ENCODE data around the gene ALCAM.

ALCAM gene

GRCh38 chr3:105490045-105490444 lies 123.3 kb downstream of the ALCAM start:
- no peak for DNase-seq (ENCODE audit: low read depth in 2 of 2)

DNA sequence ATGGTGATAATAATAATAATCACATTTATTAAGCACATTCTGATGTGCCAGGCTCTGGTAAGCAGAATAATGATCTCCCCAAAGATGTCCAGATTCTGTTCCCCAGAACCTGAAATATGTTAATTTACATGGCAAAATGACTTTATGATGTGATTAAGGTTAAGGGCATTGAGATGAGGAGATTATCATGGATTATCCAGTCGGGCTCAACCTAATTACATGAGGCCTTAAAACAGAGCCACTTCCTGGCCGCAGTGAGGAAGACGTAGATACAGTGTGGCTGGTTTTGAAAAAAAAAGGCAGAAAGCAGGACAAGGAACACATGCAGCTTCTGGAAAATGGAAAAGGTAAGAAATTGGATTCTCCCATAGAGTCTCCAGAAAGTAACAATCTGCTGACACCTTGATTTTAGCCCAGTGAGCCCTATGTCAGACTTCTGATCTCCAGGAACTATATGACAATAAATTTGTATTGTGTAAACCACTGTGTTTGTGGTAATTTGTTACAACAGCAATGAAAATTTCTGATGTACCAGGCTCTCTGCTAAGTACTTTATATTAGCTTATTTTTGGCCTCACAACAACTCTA lies 126.7 kb downstream of the ALCAM start:
- no peak for DNase-seq (ENCODE audit: low read depth in 2 of 2)

- DNase-seq (ENCODE audit: low read depth in 2 of 2), result no peak
Measured at GRCh38 chr3:105495021-105495420, 128.3 kb downstream of the ALCAM start.

- no peak for DNase-seq (ENCODE audit: low read depth in 2 of 2)
Measured at GRCh38 chr3:105496343-105496742, 129.6 kb downstream of the ALCAM start.

DNA sequence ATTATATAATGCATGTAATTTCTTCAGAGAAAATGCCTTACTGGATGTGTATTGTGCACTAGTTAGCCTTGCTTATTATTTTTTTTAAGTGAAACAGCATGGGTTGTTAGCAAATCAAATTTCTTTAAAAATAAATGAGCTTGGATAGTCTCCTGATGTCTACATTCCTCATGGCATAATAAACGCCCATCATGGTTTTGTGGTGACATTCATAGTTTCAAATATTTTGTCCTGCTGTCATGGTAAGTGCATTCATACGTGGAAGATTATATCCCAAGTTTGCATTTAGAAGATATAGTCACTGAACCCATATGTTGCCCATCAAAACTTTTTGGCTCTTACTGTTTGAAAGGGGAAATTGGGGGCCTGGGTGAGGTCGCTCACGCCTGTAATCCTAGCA lies 130.7 kb downstream of the ALCAM start:
- DNase-seq (ENCODE audit: low read depth in 2 of 2), result no peak

GRCh38 chr3:105499961-105500360 lies 133.3 kb downstream of the ALCAM start:
- no peak for DNase-seq (ENCODE audit: low read depth in 2 of 2)

DNA sequence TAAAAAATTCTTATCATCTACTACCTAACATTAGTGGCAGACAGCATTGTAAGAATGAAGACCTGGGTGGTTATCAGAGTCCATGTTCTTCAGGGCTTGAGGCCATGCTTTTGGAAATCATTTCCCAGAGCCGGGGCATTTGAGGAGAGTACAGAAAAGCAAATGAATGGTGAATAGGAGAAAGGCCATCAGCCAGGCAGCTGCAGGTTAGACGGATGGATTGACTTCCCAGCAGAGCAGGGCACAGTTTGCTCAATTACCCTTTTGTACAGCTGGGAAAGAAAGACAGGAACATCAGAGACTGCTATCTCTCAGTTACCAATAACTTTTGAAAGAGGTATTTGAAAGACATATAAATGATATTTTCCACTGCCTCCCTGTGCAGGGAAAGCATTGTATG lies 135.6 kb downstream of the ALCAM start:
- DNase-seq (ENCODE audit: low read depth in 2 of 2), result no peak

- no peak for DNase-seq (ENCODE audit: low read depth in 2 of 2)
Measured at GRCh38 chr3:105503191-105503593, 136.5 kb downstream of the ALCAM start.

- DNase-seq (ENCODE audit: low read depth in 2 of 2), result no peak
Measured at GRCh38 chr3:105504440-105504951, 137.8 kb downstream of the ALCAM start.

DNA sequence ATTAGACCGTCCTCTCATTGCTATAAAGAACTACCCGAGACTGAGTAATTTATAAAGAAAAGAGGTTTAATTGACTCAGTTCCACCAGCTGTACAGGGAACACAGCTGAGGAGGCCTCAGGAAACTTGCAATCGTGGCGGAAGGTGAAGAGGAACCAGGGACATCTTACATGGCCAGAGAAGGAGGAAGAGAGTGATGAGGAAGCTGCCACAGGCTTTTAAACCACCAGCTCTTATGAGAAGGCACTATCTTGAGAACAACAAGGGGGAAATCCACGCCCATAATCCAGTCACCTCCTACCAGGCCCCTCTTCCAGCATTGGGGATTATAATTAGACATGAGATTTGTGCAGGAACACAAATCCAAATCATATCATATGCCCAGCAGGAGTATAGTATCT lies 138.5 kb downstream of the ALCAM start:
- no peak for DNase-seq (ENCODE audit: low read depth in 2 of 2)

- no peak for DNase-seq (ENCODE audit: low read depth in 2 of 2)
Measured at GRCh38 chr3:105511031-105511430, 144.3 kb downstream of the ALCAM start.

DNA sequence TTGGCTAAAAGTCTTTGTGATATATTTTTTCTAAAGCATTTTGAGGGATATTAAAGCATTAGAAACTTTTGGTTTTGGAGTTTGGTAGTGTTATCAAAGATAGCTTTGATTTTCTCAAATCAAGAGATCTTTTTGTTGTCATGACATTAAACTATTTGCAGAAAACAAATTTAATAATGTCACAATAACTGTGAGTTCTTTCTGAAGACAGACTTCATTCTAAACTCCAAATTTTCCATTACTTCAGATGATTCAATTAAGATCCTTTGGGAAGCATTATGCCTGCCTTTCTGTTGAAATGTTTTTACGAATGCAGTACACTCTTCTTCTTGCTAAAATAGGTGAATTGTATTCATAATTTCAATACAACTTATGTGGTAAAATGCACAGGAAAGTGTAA lies 145.4 kb downstream of the ALCAM start:
- DNase-seq (ENCODE audit: low read depth in 2 of 2), result no peak

DNA sequence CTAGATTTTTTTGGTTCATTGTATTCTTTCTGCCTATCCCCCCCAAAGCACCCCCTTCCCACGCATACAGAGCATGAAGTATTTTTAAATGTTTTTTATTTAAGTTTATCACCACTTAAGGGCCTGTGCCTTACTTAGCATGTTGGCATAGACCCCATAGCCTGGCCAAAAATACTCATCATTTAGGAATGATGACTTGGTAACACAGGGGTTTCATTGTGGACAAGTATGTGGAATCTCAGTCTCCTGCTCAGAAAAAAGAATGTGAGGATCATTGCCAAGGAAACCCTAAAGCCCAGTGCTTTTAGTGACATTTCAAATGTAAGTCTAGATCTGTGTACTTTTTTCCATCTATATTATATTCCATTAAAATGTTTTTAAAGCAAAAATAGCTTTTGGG lies 146.3 kb downstream of the ALCAM start:
- no peak for DNase-seq (ENCODE audit: low read depth in 2 of 2)

- DNase-seq (ENCODE audit: low read depth in 2 of 2), result no peak
Measured at GRCh38 chr3:105513886-105514285, 147.2 kb downstream of the ALCAM start.

DNA sequence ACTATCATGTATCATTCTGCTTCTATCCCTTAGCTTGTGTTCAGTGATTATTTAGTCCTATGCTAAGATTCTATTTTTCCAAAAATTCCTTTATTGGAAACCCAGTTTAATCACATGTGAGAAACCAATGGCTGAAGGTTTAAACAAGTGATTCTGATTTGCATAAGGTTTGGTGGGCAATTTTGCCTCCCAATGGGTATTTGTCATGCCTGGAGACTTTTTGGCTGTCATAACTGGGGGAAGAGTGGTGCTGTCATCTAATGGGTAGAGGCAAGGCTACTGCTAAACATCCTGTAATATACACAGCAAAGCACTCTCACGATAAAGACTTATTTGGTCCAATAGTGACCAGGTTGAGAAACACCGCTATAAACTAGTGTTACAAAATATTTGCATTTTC lies 148.7 kb downstream of the ALCAM start:
- DNase-seq (ENCODE audit: low read depth in 2 of 2), result no peak

DNA sequence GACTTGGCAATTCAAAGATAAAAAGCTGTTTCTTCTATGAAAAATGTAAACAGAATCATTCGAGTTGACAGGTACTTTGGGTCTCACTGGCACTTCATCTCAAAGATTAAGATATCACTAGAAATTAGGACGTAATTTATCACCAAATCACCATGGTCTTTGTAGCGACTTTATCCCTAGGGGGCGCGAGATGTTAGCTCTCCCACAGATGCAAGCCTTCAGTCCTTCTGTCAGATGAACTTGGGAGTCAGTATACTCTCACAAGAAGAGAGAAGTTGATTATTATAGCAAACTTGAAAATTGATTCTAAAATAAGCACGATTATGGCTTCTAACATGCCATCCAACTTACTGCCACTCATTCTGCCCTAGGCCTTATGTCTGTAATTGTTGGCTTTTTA lies 150.3 kb downstream of the ALCAM start:
- no peak for DNase-seq (ENCODE audit: low read depth in 2 of 2)

DNA sequence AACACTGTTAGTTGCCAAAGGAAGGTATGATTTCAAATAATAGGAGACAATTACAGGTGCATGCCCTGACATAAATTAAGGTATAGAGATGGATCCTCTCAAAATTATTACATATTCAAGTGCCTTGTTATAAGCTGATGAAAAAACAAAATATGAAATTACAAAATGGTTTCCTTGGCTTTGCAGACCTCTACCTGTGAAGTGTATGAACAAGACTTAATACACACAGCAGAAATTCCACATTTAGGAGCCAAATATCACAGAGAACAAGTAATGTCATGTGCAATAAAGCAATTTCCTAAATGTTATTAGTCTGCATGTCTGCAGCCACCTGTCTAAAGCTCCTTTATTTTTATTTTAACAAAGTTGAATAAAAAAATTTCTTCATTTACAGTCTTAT lies 151.5 kb downstream of the ALCAM start:
- DNase-seq (ENCODE audit: low read depth in 2 of 2), result no peak

GRCh38 chr3:105518806-105519418 lies 152.2 kb downstream of the ALCAM start:
- DNase-seq (ENCODE audit: low read depth in 2 of 2), result no peak

DNA sequence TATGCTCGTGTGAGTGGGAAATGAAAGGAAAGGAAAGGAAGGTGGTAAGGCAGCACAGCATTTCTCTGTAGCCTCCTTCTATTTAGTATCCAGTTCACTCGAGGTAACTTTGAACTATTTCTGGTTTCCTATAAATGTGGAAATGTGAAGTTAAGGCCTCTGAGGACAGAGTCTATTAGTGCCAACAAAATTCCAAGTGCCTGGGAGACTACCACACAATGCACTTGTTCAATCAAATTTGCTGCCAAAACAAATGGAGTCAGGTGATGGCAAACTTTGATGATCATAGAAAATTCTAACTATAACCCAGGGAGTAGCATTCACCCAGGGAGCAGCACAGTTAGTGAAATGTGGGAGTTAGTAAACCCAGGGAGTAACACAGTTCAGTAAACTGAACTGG lies 155.1 kb downstream of the ALCAM start:
- no peak for DNase-seq (ENCODE audit: low read depth in 2 of 2)

DNA sequence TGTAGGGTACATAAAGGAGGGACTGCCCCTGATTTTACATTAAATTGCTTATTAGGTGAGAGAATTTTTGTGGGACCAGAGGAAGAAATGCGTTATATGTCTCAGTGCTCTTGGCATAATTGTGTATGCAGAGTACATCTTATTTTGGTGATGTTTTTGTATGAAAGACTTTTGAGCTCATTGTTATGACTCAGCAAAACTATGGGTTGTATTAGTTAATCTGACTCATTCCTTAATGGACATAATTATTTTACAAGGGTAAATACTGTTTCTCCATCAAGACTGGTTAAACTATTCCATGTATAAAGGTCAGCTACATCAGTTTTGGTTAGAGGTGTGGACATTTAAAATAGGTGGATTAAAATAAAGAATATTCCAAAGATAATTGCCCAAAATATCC lies 156.8 kb downstream of the ALCAM start:
- DNase-seq (ENCODE audit: low read depth in 2 of 2), result no peak

DNA sequence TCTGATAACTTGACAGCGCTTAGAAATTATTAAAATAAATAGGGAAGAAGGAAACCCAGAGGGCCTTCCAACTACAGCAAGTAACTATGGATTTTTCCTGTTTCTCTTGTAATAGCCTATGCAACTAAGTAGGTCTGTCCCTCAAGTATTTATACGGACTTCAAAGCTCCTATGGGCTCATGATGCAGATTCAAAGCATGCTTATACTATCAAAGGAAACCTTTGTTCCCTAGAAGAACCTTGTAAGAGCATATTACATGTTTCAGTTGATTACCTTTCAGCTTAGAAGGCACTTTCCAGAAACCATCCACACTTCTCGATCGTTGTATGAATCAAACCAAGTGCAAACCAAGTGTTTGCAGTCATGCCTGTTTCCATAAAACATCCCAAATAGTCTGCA lies 158.8 kb downstream of the ALCAM start:
- no peak for DNase-seq (ENCODE audit: low read depth in 2 of 2)

- DNase-seq (ENCODE audit: low read depth in 2 of 2), result no peak
Measured at GRCh38 chr3:105526360-105527111, 159.8 kb downstream of the ALCAM start.

- no peak for DNase-seq (ENCODE audit: low read depth in 2 of 2)
Measured at GRCh38 chr3:105527535-105527934, 160.8 kb downstream of the ALCAM start.
